ENCODE data around the gene TERT. TPM values are rescaled to one million over a fixed set of nuclear protein-coding genes. Genes with fewer than 3 reads are reported as not detected.
A peak's percentile ranks its signal among the peaks of the same experiment; 100 is the strongest.

Gene TERT
- total and polyA plus RNA-seq, 2 of the 13 experiments (the other 11 are each of a cell fraction or from before 2014, with no cell fraction given), result 4.3 to 5.9 TPM

DNA sequence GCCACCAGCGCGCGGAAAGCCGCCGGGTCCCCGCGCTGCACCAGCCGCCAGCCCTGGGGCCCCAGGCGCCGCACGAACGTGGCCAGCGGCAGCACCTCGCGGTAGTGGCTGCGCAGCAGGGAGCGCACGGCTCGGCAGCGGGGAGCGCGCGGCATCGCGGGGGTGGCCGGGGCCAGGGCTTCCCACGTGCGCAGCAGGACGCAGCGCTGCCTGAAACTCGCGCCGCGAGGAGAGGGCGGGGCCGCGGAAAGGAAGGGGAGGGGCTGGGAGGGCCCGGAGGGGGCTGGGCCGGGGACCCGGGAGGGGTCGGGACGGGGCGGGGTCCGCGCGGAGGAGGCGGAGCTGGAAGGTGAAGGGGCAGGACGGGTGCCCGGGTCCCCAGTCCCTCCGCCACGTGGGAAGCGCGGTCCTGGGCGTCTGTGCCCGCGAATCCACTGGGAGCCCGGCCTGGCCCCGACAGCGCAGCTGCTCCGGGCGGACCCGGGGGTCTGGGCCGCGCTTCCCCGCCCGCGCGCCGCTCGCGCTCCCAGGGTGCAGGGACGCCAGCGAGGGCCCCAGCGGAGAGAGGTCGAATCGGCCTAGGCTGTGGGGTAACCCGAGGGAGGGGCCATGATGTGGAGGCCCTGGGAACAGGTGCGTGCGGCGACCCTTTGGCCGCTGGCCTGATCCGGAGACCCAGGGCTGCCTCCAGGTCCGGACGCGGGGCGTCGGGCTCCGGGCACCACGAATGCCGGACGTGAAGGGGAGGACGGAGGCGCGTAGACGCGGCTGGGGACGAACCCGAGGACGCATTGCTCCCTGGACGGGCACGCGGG lies at the start of gene TERT (continued):
- TF ChIP-seq PHB2 (IDR thresholded peaks at IDR 0.05; ENCODE audit: partially characterized antibody) (no peak), HDAC2 (CRISPR knock-in tag; IDR thresholded peaks at IDR 0.05) (no peak), RFX3 (CRISPR knock-in tag; IDR thresholded peaks at IDR 0.05) (no peak), MXD4 (CRISPR knock-in tag; IDR thresholded peaks at IDR 0.05) (peak; percentile 98), ZFP41 (CRISPR knock-in tag; IDR thresholded peaks at IDR 0.05; ENCODE audit: borderline replicate concordance) (no peak), ZNF234 (CRISPR knock-in tag; conservative IDR thresholded peaks at IDR 0.05) (no peak), ZNF10 (CRISPR knock-in tag; IDR thresholded peaks at IDR 0.05; ENCODE audit: borderline replicate concordance, low read depth) (no peak), YEATS4 (CRISPR knock-in tag; IDR thresholded peaks at IDR 0.05; ENCODE audit: borderline replicate concordance) (0 out of 2 replicates have a peak, but pooled peaks have one; percentile 28), CREM (IDR thresholded peaks at IDR 0.05) (no peak), CREM (CRISPR knock-in tag; IDR thresholded peaks at IDR 0.05) (no peak), SIN3B (IDR thresholded peaks at IDR 0.05; ENCODE audit: low read length) (no peak), ZSCAN22 (CRISPR knock-in tag; IDR thresholded peaks at IDR 0.05) (no peak), ZNF382 (CRISPR knock-in tag; IDR thresholded peaks at IDR 0.05; ENCODE audit: borderline replicate concordance) (no peak), RELA (CRISPR knock-in tag; IDR thresholded peaks at IDR 0.05) (no peak)
- TF ChIP-seq, protein P1, sequence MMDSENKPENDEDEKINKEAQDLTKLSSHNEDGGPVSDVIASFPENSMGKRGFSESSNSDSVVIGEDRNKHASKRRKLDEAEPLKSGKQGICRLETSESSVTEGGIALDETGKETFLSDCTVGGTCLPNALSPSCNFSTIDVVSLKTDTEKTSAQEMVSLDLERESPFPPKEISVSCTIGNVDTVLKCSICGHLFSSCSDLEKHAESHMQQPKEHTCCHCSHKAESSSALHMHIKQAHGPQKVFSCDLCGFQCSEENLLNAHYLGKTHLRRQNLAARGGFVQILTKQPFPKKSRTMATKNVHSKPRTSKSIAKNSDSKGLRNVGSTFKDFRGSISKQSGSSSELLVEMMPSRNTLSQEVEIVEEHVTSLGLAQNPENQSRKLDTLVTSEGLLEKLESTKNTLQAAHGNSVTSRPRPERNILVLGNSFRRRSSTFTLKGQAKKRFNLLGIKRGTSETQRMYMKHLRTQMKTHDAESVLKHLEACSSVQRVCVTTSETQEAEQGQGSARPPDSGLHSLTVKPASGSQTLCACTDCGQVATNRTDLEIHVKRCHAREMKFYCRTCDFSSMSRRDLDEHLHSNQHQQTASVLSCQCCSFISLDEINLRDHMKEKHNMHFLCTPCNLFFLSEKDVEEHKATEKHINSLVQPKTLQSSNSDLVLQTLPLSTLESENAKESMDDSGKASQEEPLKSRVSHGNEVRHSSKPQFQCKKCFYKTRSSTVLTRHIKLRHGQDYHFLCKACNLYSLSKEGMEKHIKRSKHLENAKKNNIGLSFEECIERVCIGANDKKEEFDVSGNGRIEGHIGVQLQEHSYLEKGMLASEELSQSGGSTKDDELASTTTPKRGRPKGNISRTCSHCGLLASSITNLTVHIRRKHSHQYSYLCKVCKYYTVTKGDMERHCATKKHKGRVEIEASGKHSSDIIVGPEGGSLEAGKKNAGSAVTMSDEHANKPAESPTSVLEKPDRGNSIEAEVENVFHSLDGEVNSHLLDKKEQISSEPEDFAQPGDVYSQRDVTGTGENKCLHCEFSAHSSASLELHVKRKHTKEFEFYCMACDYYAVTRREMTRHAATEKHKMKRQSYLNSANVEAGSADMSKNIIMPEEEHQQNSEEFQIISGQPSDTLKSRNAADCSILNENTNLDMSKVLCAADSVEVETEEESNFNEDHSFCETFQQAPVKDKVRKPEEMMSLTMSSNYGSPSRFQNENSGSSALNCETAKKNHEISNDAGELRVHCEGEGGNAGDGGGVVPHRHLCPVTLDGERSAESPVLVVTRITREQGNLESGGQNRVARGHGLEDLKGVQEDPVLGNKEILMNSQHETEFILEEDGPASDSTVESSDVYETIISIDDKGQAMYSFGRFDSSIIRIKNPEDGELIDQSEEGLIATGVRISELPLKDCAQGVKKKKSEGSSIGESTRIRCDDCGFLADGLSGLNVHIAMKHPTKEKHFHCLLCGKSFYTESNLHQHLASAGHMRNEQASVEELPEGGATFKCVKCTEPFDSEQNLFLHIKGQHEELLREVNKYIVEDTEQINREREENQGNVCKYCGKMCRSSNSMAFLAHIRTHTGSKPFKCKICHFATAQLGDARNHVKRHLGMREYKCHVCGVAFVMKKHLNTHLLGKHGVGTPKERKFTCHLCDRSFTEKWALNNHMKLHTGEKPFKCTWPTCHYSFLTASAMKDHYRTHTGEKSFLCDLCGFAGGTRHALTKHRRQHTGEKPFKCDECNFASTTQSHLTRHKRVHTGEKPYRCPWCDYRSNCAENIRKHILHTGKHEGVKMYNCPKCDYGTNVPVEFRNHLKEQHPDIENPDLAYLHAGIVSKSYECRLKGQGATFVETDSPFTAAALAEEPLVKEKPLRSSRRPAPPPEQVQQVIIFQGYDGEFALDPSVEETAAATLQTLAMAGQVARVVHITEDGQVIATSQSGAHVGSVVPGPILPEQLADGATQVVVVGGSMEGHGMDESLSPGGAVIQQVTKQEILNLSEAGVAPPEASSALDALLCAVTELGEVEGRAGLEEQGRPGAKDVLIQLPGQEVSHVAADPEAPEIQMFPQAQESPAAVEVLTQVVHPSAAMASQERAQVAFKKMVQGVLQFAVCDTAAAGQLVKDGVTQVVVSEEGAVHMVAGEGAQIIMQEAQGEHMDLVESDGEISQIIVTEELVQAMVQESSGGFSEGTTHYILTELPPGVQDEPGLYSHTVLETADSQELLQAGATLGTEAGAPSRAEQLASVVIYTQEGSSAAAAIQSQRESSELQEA (CRISPR knock-in tag; IDR thresholded peaks at IDR 0.05; ENCODE audit: not compliant biosample characterization), result no peak
- TF ChIP-seq, protein P2, sequence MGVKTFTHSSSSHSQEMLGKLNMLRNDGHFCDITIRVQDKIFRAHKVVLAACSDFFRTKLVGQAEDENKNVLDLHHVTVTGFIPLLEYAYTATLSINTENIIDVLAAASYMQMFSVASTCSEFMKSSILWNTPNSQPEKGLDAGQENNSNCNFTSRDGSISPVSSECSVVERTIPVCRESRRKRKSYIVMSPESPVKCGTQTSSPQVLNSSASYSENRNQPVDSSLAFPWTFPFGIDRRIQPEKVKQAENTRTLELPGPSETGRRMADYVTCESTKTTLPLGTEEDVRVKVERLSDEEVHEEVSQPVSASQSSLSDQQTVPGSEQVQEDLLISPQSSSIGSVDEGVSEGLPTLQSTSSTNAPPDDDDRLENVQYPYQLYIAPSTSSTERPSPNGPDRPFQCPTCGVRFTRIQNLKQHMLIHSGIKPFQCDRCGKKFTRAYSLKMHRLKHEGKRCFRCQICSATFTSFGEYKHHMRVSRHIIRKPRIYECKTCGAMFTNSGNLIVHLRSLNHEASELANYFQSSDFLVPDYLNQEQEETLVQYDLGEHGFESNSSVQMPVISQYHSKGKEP (CRISPR knock-in tag; IDR thresholded peaks at IDR 0.05), result no peak
- TF ChIP-seq, protein P3, sequence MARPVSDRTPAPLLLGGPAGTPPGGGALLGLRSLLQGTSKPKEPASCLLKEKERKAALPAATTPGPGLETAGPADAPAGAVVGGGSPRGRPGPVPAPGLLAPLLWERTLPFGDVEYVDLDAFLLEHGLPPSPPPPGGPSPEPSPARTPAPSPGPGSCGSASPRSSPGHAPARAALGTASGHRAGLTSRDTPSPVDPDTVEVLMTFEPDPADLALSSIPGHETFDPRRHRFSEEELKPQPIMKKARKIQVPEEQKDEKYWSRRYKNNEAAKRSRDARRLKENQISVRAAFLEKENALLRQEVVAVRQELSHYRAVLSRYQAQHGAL (CRISPR knock-in tag; IDR thresholded peaks at IDR 0.05; ENCODE audit: not compliant biosample characterization), result no peak
- TF ChIP-seq, protein P4, sequence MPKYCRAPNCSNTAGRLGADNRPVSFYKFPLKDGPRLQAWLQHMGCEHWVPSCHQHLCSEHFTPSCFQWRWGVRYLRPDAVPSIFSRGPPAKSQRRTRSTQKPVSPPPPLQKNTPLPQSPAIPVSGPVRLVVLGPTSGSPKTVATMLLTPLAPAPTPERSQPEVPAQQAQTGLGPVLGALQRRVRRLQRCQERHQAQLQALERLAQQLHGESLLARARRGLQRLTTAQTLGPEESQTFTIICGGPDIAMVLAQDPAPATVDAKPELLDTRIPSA (CRISPR knock-in tag; IDR thresholded peaks at IDR 0.05; ENCODE audit: borderline replicate concordance), result no peak

Data from HepG2 (cell line).